DMS53 treated with DMSO at 0.1 percent for 48 hours (cell line): Measurements from ENCODE around the gene ZBTB18.
"Not testable (repeated sequence)": the region's sequence is repeated elsewhere in the genome, so short reads cannot be mapped to it uniquely, and the experiment has no call there.

Source experiments
- DNase-seq: peaks from one replicate; lab custom pipeline; 2025; ENCODE audit not compliant: unreplicated experiment; lab: John Stamatoyannopoulos, UW

The ZBTB18 gene

DNA sequence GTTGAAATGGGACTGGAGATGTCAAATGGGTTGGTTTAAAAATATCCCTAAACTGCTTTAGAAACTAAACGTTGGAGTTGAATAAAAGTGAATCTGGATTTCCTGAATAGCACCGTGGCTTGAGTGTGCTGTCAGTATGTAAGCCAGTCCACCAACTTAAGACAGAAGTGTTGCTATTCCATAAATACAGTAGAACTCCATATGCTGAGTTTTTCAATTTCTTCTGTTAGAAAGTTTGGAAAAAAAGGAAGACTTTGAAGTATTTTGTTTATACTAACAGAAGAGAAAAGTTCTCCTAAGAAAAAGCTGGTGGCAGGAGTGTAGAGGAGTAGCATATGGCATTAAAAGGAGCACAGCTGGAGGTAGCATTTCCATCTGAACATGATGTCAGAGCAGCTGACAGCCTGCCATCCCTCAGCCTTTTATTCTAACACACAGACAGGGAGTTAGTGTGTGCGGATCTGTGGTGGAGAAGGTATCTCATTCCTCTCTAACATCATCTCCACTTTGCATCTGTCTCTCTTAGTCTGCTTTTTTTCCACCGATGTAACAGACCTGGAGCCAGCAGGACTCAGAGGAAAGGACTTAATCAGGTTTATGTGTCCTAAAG, at the start of gene ZBTB18:
ZBTB18 (plus strand) TSS at position 449 of the 610 bp plus-strand sequence; CDS start at position 598, 149 bp downstream.
- peak; percentile 57 for DNase-seq

DNA sequence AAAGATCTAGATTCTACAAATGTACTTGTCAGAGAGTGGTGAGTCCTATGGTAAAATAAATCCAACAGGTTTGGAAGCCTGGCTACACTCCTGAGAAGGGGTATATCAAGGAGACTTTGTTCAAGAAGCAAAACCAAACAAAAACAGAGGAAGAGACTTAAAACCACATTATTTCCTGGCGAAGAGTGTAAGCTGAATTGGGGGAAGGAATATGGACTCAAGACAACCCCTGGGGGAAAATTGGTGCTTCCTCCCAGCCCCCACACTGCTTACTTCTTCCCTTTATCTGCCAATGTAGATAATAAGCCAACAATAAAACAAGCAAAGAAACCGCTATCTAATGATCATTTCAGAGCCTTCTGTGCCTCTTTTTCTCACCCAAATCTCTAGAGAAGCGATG, 48.4 kb upstream of the ZBTB18 start:
- no peak for DNase-seq

DNA sequence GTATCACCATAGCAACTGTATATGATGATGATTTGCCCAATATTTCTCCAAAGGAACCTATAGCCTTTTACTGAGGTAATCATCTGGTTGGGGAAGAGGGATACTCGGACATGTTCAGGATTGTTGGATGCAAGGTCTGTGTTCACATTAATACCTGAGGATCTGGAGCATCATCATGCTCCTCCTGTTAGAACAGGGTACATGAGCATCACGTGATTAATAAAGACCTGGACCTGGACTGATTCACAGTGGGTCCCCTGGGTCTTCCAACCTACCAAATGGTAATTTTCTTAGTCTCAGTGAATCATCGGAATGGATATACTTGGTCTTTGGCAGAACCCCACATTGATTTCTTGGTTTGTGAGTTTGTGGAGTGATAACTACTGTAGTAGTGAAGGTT, 45.6 kb upstream of the ZBTB18 start:
- no peak for DNase-seq

DNA sequence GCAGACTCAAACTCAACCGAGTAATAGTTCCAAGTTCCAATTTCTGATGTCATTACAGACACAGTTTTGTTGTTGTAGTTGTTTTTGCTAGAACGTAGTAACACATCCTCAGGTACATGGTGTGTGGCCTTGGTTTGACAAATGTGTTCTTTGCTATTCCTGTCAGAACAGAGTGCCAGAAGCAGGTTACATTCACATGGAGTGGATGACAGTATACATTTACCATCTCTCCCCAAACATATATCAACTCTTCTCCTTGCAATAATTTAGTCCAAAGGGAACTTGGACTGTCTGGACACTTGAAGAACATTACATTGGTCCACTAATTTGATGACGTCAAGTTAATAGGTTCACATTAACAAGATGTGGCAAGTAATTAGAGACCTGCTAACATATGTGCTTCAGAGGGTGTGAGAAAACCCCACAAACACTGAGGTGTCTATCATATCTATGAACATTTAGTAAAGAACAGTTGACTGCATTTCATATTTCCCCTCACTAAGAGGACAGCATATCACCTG, 44.6 kb upstream of the ZBTB18 start:
- DNase-seq = no peak

DNA sequence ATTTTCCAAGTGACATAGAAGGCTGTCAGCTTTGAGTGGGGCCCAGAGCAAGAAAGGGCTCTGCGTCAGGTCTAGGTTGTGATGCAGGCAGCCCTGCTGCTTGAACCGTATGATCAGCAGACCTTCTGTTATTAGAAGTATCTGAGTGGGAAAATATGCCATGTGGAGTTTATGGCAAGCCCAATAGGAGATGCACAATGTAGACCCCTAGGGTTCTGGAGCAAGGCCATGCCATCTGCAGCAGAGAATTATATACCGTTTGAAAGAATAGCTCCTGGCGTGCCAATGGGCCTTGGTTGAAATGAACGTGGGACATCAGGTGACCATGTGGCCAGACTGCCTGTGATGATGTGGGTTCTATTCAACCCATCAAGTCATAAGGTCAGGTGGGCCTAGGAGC, 44.1 kb upstream of the ZBTB18 start:
- no peak for DNase-seq

DNA sequence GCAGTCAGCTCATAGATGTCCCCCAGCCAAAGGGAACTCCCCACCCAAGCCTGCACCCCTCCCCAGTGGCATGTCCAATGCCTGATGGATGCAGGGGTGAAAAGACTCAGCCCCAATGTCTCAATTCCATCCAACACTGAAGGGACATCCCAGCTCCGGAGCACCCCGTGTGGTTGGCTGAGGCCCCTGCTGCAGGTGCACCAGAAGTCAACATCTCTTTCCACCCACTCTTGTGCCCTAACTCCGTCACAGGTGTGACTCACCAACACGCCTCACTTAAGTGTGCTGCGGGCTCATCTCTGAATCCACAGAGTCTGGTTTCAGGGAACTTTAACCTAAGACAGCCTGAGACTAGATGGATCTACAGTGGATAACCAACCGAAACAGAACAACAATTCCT, 40.9 kb upstream of the ZBTB18 start:
- DNase-seq = peak; percentile 77

DNA sequence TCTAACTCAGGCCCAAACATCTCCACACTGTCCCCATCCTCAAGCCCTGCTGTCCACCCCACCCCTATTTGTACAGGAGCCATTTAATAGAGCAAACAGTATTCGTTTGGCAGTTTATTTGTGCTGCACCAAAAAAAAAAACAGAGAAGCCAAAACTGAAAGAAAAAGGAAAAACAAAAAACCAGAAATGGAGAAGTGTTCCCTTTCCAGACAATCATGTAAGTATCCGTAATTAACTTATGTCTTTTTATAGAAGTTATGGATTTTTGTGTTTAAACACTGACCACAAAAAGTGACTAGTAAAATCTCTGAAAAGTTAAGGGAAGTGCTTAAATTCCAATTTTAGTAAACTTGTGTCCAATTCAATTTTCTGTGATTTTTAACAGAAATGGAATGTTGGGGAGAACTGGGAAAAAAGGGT, 40.4 kb upstream of the ZBTB18 start:
- no peak for DNase-seq

DNA sequence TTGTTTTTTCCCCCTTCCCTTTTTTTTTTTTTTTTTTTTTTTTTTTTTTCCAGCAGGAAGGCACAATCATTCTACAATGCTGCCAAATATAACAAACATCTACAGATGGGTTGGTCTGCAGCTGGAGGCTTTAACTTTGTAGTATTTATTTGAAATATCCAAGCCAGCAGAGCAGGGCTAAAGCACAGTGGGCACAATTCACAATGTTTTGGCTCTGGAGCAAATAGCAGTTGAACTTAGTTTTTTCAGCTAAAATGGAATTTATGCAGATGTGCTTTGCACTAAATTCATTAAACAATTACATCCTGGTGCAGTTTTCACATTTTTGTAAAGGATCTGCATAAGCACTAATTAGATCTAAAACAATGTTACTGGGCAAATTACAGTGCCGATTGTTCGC, 39.8 kb upstream of the ZBTB18 start:
- no peak for DNase-seq

DNA sequence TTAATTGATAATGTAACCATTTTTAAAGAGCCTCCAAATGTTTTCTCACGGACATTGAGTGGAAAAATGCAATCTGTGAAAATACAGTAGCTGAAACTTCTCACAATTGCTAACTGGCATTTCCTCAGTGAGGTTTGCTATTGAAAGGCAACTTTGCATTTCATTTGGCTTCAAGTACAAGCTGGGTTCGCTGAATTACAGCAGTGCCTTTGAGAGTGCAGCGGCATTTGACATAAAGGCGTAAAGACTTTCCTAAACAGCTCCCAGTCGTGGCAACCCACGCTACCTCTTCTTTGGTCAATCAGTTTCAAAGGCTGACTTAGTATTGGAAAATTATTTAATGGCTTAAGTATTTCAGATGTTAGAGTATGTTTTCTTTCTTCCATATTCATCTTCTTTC, 39.3 kb upstream of the ZBTB18 start:
- DNase-seq = no peak

DNA sequence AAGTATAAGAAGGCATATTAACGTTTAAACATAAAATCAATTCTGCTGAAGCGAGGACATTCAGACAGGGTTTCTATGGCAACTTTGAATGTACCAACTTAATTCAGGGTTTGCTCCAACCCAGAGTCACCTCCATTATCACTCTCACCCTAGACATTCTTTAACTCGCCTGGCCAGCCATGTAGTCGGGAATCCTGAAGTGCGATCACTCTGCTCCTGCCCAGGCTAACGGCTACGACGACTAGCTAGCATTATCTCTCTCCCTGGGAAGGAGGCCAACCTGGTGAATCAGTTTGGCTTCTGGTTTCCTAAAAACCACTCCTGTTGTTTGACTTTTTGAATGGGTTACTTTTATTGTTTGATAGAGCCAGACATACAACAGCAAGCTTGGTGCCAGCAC, 38.9 kb upstream of the ZBTB18 start:
- no peak for DNase-seq

DNA sequence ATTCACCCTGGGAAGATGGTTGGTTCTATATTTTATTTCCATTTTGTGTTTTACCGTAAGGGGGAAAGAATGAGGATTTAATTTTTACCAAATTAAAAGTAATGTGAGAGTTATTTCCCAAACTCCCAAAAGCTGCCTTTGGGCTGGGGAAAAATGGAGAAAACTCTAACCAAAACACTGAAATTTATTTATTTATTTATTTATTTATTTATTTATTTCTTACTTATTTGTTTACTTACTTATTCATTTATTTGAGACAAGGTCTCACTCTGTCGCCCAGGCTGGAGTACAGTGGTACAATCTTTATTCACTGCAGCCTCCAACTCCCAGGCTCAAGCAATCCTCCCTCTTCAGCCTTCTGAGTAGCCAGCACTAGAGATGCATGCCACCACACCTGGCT, 38.0 kb upstream of the ZBTB18 start:
- no peak for DNase-seq

DNA sequence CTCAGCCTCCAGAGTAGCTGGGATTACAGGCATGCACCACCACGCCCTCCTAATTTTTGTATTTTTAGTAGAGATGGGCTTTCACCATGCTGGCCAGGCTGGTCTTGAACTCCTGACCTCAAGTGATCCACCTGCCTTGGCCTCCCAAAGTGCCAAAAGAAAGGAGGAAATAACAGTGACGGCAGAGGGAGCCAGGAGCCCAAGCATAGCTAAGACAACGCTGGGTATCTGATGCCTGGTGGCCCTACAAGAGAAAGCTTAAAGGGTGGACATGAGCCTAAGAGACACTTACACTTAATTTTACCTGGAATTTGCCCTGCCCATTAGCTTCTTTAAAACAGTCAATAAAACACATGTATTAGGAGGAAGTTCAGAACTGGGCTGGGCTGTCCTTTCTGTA, 36.2 kb upstream of the ZBTB18 start:
- not testable (repeated sequence) for DNase-seq

DNA sequence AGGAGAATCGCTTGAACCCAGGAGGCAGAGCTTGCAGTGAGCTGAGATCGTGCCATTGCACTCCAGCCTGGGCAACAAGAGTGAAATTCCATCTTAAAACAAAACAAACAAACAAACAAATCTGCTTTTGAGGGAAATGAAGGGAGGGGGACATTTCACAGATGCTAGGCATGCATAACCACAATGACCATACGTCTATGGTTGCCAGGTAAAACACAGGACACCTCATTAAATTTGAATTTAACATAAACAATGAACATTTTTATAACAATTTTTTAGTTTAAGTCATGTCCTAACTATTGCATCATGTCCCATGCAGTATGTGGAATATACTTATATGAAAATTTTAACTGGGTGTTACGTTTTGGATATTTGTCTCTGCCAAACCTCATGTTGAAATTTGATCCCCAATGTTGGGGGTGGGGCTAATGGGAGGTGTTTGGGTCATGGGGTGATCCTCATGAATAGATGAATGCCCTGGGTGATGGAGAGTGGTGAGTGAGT, 31.0 kb upstream of the ZBTB18 start:
- DNase-seq = no peak

DNA sequence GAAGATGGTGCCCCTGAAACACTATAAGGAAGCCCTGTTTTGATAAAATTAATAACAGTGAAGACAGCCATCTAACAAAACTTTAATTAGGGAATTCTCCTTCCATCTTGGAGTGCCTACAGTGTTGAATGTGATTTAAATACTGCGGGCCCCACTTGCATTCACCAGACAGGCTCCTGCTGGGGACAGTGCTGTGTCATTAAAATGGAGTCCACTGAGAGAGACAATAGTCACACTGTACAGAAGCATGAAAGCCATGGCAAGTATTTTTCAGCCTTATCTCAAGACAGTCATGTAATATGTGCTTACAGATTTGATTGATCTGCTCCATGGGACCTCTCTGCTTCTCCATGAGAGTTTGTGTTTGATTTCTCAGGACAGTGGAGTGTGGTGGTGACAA, 29.7 kb upstream of the ZBTB18 start:
- DNase-seq = no peak

DNA sequence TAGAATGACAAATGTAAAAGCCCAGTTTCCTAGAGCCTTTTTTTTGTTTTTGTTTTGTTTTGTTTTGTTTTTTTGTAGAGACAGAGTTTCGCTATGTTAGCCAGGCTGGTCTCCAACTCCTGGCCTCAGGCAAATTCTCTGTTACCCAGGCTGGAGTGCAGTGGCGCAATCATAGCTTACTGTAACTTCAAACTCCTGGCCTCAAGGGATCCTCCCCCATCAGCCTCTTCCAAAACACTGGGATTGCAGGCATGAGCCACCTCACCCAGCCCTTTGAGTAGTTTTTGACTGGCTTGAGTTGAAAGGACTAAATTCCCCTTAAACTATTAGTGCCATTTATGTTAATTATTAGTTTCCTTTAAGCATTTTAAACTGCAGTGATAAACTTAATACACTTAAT, 28.8 kb upstream of the ZBTB18 start:
- DNase-seq = no peak

DNA sequence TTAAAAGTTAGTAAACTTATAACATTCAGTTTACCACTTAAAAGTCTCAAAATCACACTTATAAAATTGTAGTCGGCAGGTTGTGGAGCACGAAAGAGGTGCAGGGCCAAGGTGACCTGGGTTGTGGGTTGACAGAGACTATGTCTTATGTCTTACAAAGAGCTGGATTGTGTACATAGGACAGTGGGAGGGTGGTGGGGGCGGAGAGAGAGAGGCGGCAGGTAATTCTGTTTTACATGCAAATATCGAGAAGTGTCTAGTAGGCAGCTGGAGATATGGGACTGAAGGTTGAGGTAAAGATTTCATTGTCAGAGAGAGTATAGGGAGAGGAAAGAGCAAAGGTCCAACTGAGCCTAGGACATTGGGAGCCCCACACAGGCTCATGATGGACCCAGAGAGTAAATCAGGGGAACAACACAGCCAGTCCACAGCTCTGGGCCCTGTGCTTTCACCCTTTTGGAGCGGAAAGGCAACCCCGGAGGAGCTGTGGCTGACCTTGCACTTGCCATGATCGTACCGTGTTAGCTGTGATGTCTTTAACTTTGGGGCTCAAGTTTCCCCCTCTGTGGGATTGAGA, 28.1 kb upstream of the ZBTB18 start:
- no peak for DNase-seq

DNA sequence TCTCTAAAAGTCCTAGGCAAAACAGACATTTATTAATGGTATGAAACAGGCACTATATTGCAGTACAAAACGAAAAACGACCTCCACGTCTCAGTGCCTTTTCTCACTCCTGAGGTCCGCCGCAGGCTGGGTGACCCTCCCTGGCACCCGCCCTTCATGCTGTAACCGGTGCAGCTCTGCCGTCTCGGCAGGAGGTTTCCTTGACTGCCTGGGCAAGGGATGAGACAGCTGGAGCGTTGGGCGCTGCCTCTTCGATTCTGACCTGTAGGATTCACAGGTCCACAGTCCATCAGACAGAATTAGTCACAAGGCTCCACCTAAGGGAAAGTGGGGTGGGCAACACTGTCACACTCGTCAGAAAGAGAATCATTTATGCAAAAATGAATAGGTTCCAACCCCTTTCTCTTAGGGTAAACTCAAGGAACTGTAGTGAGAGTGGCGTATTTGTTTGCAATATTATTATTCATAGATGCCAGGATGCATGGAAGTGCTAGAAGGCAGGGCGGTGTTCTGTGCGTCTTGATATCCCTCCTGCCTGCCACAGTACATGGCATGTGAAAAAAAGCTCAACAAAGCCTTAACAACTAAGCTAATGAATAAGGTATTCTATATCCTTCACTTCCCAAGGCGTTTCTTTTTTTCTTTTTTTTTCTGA, 23.5 kb upstream of the ZBTB18 start:
- DNase-seq = no peak

DNA sequence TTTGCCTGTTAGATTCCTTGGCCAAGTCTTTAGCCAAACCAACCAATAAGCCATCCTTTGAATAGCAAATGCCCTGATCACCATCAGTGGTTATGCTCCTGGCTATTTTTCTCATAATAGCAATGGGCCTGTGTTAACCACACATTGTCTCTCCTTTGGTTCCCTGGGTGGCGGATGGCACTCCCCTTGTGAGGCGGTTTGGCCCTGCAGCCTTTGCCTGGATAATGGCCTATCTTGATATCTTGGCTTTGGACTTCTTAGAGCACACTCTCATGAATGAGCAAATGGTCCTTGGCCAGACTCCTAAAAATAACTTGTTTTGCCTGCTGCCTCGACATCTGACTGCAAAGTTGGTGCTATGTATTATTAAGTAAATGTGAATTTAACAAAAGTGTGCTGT, 22.4 kb upstream of the ZBTB18 start:
- DNase-seq = no peak

DNA sequence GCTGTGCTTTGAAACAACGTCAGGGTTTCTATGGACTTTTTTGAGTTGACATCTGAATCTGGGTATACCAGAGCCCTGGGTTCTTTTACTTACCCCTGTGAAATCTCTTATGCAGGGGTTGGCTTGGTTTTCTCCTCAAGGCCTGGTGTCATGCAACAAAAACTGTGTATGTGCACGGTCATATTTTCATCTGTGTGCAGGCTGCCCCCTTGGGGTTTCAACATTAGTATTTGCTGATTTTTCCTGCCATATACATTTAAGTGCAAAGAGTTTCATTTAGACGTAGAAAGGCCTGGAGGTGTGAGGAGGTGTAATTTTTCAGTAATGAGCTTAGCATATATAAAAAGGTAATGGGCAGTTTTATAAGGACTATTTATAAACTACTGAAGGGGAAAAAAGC, 22.0 kb upstream of the ZBTB18 start:
- no peak for DNase-seq

DNA sequence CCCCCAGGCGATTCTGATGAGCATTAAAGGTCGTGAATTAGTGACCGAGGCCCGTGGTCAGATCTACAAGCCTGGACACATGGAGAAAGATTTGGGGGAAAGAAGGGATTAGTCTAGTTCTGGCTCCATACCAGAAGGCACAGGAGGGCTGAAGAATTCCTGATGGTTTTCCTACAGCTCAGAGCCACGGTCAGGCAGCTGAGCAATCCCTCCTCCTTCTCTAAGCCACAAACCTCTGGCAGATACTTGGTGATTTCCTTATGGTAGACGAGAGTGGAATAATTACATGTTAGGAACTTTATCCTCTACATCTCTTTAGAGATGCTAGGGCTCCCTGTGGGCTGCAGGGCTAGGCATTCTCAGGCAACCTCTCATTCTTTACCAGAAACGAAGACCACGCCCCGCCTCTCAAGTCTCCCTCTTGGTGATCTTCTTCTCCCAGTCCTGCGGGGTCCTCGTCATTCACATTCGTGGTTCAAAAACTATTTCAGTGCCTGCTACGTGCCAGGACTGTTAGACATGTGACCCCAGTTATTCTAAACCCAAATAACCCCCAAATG, 20.5 kb upstream of the ZBTB18 start:
- no peak for DNase-seq

DNA sequence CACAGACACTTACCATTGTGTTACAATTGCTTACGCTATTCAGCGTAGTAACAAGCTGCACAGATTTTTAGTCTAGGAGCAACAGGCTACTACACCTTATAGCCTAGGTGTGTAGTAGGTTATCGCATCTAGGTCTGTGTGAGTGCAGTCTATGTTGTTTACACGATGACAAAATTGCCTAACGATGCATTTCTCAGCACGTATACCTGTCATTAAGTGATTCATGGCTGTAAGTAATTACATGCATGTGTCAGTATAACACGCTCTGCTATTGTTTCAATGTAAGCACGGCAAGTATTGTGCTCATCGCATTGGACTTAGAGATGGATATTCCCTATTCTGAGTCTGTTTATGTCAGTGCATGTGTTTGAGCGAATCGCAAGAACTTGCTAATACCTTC, 15.7 kb upstream of the ZBTB18 start:
- DNase-seq = no peak

DNA sequence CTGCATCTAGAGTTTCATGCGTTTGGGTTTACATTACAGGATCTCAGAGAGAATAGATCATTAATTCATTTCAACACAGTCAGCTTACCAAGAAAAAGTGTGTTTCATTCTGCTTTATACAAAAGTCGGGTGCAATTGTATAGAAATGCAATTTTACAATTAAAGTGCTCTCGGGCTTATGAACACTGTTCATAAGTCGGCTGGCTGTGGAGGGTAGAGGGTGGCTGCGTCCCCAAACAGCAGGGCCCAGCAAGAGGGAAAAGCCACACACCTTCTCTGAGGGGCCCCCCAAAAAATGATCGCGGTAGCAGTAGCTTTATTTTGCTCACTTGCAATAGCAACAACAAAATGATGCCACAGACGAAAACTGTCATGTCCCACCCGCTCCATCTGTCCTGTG, 13.8 kb upstream of the ZBTB18 start:
- DNase-seq = no peak
